Measurements from ENCODE around the gene TMPRSS2. TPM values are rescaled to one million over a fixed set of nuclear protein-coding genes. Genes with fewer than 3 reads are reported as not detected.

Gene TMPRSS2
- total RNA-seq, 1 donor, result not detected

DNA sequence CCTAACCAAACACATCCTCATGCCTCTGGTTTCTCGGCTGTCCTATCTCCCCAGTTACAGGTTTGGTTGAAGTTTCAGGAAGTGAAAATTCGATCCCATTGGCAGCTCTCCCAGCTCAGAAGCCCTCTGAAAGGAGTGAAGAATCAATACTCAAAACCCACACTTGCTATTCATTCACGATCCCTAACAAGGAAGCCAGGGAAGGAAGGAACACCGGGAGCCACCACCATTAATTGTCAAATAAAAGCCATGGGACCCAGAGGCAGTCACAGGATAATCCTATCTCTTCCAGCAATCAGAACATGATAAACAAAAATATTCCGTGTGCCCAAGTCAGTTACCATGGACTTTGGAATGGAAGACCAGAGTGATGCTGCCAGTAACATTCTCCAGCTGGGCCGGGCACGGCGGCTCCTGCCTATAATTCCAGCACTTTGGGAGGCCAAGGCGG is 7.0 kb downstream of the TMPRSS2 start:
- Histone ChIP-seq H3K27me3 (ENCODE audit: insufficient read depth, low read length) (peaks cover 5% of the 10 kb centered on the region), H3K4me3 (ENCODE audit: low read length) (no peak overlapping the region), H3K4me1 (ENCODE audit: insufficient read depth, low read length) (no peaks in the 10 kb centered on the region), H3K9me3 (ENCODE audit: low read depth, low read length) (no peaks in the 10 kb centered on the region)

DNA sequence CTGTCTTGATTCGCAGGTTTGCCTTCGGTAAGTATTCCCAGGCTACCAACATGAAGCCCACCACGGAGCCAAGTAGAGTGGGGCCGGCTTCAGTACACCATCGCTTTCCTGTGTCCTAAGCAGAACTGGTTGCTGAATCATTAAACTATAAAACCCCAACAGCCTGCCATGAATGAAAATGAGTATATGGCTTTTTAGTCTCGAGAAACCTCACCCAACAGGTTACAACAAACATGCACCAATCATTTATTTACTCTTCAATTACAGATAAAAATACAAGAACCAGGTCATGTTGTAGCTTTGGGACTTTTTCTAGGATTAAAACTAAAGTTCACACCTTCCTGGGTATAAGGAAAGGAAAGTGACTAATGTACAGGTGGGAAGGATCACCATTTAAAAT is 7.6 kb downstream of the TMPRSS2 start:
- Histone ChIP-seq H3K4me3 (ENCODE audit: low read length) (no peak overlapping the region), H3K4me1 (ENCODE audit: insufficient read depth, low read length) (no peaks in the 10 kb centered on the region), H3K9me3 (ENCODE audit: low read depth, low read length) (no peaks in the 10 kb centered on the region), H3K27me3 (ENCODE audit: insufficient read depth, low read length) (no peaks in the 10 kb centered on the region)

DNA sequence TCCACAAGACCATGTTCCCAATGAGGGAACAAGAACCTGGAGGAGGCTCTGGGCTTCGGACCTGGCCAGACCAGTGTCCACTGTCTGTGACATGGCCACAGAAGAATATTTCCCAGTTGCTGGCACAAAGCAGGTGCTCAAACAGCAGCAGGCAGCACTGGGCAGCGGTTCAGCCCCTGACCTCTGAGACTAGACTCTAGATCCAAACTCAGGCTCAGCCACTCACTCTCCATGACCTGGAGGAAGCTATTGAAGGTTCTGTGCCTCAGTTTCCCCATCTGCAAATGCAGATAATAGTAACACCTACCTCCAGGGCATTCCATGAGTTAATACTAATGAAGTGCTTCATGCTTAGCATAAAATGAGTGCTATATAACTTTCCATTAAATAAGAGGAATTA is 8.0 kb downstream of the TMPRSS2 start:
- Histone ChIP-seq H3K4me1 (ENCODE audit: insufficient read depth, low read length) (no peaks in the 10 kb centered on the region), H3K9me3 (ENCODE audit: low read depth, low read length) (no peaks in the 10 kb centered on the region), H3K27me3 (ENCODE audit: insufficient read depth, low read length) (no peaks in the 10 kb centered on the region), H3K4me3 (ENCODE audit: low read length) (no peak overlapping the region)

DNA sequence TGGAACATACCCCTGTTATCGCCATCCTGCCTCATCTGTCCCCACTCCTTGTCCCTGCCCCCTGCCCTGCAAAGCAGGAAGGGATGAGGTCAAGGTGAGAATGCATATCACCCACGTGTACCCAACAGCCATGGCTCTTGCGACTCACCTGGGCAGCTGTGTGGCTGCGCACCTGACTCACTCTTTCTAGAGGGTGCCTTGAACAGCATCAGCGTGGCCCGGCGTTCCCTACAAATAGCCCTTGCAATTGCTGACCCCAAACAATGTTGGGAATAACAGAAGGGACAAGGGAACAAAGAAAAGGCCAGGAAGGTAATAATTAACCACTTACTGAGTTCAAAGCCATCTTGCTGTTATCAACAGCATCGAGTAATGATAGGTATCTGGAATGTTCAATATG is 10.2 kb downstream of the TMPRSS2 start:
- Histone ChIP-seq H3K27me3 (ENCODE audit: insufficient read depth, low read length) (no peaks in the 10 kb centered on the region), H3K9me3 (ENCODE audit: low read depth, low read length) (no peaks in the 10 kb centered on the region), H3K4me3 (ENCODE audit: low read length) (no peak overlapping the region), H3K4me1 (ENCODE audit: insufficient read depth, low read length) (no peaks in the 10 kb centered on the region)

DNA sequence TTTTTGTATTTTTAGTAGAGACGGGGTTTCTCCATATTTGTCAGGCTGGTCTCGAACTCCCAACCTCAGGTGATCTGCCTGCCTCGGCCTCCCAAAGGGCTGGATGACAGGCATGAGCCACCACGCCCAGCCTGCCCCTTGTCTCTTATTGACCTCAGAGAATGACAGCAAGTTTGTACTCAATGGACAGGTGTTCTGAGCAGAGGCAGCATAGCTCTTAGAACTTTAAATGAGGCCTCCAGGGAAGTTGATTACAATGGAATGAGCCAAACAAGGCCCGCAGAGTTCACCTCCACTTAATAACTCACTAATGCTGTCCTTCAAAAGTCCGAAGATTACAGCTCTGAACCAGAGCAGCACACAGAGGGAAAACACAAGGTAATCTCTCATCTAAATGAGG is 10.9 kb downstream of the TMPRSS2 start:
- Histone ChIP-seq H3K4me1 (ENCODE audit: insufficient read depth, low read length) (no peaks in the 10 kb centered on the region), H3K27me3 (ENCODE audit: insufficient read depth, low read length) (no peaks in the 10 kb centered on the region), H3K4me3 (ENCODE audit: low read length) (no peak overlapping the region), H3K9me3 (ENCODE audit: low read depth, low read length) (no peaks in the 10 kb centered on the region)

DNA sequence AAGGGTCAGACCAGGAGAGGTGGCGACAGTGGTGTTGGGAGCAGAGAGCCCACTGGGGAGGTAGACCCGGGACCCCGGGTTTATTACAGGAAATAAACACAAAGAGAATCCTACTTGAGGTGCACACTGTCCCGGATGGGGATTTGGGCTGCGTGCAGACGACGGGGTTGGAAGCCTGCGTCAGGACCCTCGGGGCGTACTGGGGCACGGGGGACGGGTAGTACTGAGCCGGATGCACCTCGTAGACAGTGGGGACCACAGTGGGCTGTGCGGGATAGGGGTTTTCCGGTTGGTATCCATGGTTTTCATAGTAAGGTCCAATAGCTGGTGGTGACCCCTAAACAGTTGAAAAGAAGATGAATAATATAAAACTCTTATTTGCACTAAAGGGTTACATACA is 13.7 kb downstream of the TMPRSS2 start:
- Histone ChIP-seq H3K4me1 (ENCODE audit: insufficient read depth, low read length) (no peaks in the 10 kb centered on the region), H3K4me3 (ENCODE audit: low read length) (no peak overlapping the region), H3K27me3 (ENCODE audit: insufficient read depth, low read length) (no peaks in the 10 kb centered on the region), H3K9me3 (ENCODE audit: low read depth, low read length) (no peaks in the 10 kb centered on the region)

DNA sequence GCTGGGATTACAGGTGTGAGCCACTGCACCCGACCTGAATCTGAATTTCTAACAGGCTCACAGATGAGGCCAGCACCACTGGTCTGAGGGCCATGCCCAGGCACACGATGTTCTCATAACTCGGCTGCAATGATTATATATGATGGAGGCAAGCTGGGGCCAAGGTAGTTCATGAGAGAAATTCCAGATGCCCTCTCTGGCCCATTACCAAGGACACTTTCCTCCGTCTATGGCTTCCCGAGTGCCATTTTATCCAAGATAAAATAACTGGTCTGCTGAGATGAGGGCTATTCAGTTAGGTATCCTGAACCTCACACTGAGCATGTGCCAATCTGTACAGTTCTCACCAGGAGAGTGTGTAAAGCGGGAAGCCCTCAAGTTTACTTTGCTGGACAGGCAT is 16.5 kb downstream of the TMPRSS2 start:
- no peaks in the 10 kb centered on the region for H3K9me3 ChIP-seq (ENCODE audit: low read depth, low read length)
- H3K27me3 ChIP-seq (ENCODE audit: insufficient read depth, low read length), result no peaks in the 10 kb centered on the region
- H3K4me3 ChIP-seq (ENCODE audit: low read length), result no peak overlapping the region
- no peaks in the 10 kb centered on the region for H3K4me1 ChIP-seq (ENCODE audit: insufficient read depth, low read length)

DNA sequence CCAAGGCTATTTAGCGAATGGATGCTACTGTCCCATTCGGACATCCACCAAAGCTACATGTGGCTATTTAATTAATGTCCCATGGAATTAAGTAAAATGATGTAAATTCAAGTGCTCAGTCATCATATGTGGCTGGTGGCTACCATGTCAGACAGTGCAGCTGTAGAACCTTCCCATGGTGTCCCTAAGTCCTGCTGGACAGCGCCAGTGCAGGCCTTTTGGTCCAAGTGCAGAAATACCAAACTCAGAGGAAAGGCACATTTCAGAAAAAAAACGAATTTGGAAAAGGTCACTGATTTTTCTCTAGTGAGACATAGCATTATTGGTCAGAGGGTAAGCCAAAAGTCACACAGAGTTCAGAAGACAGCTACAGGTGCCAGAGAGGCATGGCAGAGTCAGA is 17.6 kb downstream of the TMPRSS2 start:
- Histone ChIP-seq H3K27me3 (ENCODE audit: insufficient read depth, low read length) (no peaks in the 10 kb centered on the region), H3K9me3 (ENCODE audit: low read depth, low read length) (no peaks in the 10 kb centered on the region), H3K4me1 (ENCODE audit: insufficient read depth, low read length) (no peaks in the 10 kb centered on the region), H3K4me3 (ENCODE audit: low read length) (no peak overlapping the region)

DNA sequence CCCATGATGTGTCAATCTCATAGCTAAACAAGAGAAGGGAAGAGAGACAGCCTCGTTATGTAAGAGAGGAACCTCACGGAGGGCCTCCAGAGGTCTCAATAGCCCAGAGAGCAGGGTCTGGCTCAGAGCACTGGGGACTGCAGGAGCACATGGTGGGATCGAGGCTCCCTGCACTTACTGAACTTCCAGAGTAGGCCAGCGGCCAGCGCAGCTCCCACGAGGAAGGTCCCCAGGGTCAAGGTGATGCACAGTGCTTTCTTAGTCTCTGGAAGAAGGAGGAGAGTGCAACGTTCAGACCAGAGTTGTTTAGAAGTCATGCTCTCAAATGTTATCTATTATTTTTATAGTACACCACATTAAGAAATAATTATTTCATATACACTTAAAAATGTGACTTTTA is 18.6 kb downstream of the TMPRSS2 start:
- Histone ChIP-seq H3K4me1 (ENCODE audit: insufficient read depth, low read length) (no peaks in the 10 kb centered on the region), H3K27me3 (ENCODE audit: insufficient read depth, low read length) (no peaks in the 10 kb centered on the region), H3K9me3 (ENCODE audit: low read depth, low read length) (no peaks in the 10 kb centered on the region), H3K4me3 (ENCODE audit: low read length) (no peak overlapping the region)

DNA sequence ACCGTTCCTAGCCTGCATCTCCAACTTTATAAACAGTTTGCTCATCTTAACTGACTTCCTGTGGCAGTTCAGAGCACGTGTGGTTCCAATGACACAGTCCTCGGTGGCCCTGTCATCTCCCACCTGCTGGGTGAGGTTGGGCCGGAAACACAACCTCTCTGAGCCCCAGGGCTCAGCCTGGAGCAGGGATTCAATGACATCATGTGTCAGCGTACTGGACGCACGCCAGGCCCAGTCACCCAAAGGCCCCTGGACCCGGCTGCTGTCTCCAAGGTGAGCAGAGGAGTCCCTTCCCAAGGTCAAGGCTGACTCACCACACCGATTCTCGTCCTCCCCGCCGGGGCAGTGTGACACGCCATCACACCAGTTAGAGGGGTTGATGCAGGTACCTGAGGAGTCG is 19.9 kb downstream of the TMPRSS2 start:
- Histone ChIP-seq H3K9me3 (ENCODE audit: low read depth, low read length) (no peaks in the 10 kb centered on the region), H3K27me3 (ENCODE audit: insufficient read depth, low read length) (no peaks in the 10 kb centered on the region), H3K4me3 (ENCODE audit: low read length) (no peak overlapping the region), H3K4me1 (ENCODE audit: insufficient read depth, low read length) (no peaks in the 10 kb centered on the region)

DNA sequence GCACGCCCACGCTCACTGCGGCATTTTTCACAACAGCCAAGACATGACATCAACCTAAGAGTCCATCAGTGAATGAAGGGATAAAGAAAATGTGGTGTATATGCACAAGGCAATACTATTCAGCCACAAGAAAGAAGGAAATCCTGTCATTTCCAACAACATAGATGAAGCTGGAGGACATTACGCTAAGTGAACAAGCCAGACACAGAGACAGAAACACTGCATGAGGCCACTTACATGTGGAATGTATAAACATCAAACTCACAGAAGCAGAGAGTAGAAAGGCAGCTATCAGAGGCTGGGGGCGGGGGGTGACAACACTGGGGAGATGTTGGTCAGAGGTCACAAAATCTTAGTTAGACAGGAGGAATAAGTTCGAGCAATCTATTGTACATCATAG is 20.9 kb downstream of the TMPRSS2 start:
- Histone ChIP-seq H3K4me3 (ENCODE audit: low read length) (no peak overlapping the region), H3K9me3 (ENCODE audit: low read depth, low read length) (no peaks in the 10 kb centered on the region)

DNA sequence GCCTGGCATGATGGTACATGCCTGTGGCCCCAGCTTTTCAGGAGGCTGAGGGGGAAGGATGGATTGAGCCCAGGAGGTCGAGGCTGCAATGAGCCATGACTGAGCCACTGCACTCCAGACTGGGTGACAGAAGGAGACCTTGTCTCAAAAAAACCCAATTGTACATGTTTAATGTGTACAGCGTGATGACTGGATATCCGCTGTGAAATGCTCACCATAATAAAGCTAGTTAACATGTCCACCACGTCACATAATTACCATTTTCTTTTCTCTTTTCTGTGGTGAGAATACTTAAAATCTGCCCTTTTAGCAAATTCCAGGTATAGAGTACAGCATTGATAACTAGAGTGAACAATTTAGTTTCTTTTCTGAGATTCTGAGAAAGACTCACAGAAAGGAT is 24.0 kb downstream of the TMPRSS2 start:
- H3K9me3 ChIP-seq (ENCODE audit: low read depth, low read length), result no peaks in the 10 kb centered on the region
- H3K4me3 ChIP-seq (ENCODE audit: low read length), result no peak overlapping the region
- H3K27me3 ChIP-seq (ENCODE audit: insufficient read depth, low read length), result no peaks in the 10 kb centered on the region
- no peaks in the 10 kb centered on the region for H3K4me1 ChIP-seq (ENCODE audit: insufficient read depth, low read length)

More for the DNA sequence above, 20.9 kb downstream of the TMPRSS2 start:
- Histone ChIP-seq H3K27me3 (ENCODE audit: insufficient read depth, low read length) (no peaks in the 10 kb centered on the region), H3K4me1 (ENCODE audit: insufficient read depth, low read length) (no peaks in the 10 kb centered on the region)

DNA sequence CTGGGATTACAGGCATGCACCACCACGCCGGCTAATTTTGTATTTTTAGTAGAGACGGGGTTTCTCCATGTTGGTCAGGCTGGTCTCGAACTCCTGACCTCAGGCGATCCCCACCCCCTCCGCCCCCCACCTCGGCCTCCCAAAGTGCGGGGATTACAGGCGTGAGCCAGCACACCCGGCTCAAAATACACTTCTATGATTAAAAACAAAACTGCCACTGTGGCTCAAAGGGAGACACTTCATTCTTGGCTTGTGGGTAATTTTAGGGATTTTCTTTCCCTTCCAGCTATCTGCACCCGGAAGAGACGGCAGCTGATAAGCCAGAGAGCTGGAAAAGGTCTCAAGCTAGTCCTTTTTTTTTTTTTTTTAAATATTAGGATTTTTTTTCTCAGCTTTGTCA is 24.5 kb downstream of the TMPRSS2 start:
- H3K9me3 ChIP-seq (ENCODE audit: low read depth, low read length), result no peaks in the 10 kb centered on the region

DNA sequence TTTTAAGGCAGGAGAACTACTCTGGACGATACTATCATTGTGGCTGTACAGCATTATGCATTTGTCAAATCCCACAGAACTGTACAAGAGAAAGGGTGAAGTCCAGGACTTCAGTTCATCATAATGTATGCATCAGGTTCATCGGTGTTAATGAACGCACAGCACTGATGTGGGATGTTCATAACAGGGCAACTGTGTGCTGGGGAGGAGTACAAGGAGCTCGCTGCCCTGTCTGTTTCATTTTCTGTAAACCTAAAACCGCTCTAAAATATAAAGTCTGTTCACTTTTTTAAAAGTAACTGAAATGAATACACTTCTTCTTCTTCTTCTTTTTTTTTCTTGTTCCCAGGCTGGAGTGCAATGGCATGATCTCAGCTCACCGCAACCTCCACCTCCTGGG is 25.0 kb downstream of the TMPRSS2 start:
- Histone ChIP-seq H3K4me1 (ENCODE audit: insufficient read depth, low read length) (no peaks in the 10 kb centered on the region), H3K27me3 (ENCODE audit: insufficient read depth, low read length) (no peaks in the 10 kb centered on the region), H3K4me3 (ENCODE audit: low read length) (no peak overlapping the region), H3K9me3 (ENCODE audit: low read depth, low read length) (no peaks in the 10 kb centered on the region)

More for the DNA sequence above, 24.5 kb downstream of the TMPRSS2 start:
- Histone ChIP-seq H3K27me3 (ENCODE audit: insufficient read depth, low read length) (no peaks in the 10 kb centered on the region), H3K4me1 (ENCODE audit: insufficient read depth, low read length) (no peaks in the 10 kb centered on the region), H3K4me3 (ENCODE audit: low read length) (no peak overlapping the region)

DNA sequence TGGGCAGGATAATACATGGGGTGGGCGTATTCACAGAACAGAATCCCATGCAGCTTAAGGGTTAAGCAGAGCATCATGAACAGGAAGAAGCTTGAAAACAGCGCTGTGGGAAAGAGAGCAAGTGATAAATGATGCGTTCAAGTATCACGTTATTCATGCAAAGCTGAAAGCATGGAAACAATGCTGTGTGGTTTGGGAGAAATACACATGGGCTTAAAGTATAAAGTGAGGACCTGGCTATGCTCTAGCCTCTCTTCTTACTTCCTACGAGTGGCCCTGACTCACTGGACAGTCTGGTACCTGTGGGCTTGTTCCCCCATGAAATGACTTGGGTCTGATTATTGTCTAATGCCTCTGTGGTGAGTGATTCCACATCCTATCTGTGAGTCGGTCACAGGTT is 25.7 kb downstream of the TMPRSS2 start:
- Histone ChIP-seq H3K27me3 (ENCODE audit: insufficient read depth, low read length) (no peaks in the 10 kb centered on the region), H3K9me3 (ENCODE audit: low read depth, low read length) (no peaks in the 10 kb centered on the region), H3K4me1 (ENCODE audit: insufficient read depth, low read length) (no peaks in the 10 kb centered on the region), H3K4me3 (ENCODE audit: low read length) (no peak overlapping the region)

DNA sequence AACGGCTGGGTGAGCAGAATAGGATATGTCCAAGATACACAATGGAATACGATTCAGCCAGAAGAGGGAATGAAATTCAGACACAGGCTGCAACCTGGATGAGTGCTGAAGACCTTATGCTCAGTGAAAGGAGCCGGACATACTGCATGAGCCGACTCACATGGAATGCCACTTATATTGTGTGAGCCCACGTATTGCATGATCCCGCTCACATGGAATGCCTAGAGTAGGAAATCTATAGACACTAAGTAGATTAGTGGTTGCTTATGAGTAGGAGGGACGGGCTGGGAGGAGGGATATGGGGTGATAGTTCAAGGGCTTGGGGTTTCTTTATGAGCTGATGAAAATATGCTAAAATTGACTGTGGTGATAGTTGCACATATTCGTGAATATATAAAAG is 26.8 kb downstream of the TMPRSS2 start:
- no peaks in the 10 kb centered on the region for H3K4me1 ChIP-seq (ENCODE audit: insufficient read depth, low read length)
- H3K4me3 ChIP-seq (ENCODE audit: low read length), result no peak overlapping the region
- no peaks in the 10 kb centered on the region for H3K27me3 ChIP-seq (ENCODE audit: insufficient read depth, low read length)
- no peaks in the 10 kb centered on the region for H3K9me3 ChIP-seq (ENCODE audit: low read depth, low read length)
